GM21723 (cell line): ENCODE measurements around the gene SLC10A7.

Experiments used
- ATAC-seq: cut with Tn5 transposase; IDR thresholded peaks from one replicate; pipeline ENCODE4 v1.9.1; 2021; ENCODE audit warnings: mild to moderate bottlenecking, moderate library complexity; ENCODE audit not compliant: unreplicated experiment

Gene SLC10A7

DNA sequence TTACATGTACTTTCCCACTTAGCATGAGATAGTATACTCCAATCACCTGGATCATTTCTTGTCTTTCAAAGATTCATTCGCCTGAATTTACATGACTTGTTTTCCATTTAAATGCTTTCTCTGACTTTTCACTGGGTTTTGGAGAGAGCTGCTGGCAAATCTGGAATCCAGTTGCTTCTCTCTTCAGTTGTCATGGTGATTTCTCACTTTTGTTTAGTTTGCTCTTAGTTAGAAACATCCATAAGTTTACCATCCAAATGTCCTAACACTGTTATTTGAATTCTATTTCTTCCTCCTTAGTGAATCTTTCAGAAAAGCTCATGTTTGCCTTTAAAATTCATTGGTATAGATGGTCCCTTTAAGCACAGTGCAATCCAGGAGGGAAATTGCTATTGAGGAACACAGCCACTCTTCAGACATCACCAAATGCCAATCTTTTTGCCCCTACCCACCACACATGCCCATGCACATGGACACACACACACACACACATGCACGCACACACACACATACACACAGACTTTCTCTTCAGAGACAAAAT, 255.7 kb downstream of the SLC10A7 start:
- ATAC-seq, result no peak

DNA sequence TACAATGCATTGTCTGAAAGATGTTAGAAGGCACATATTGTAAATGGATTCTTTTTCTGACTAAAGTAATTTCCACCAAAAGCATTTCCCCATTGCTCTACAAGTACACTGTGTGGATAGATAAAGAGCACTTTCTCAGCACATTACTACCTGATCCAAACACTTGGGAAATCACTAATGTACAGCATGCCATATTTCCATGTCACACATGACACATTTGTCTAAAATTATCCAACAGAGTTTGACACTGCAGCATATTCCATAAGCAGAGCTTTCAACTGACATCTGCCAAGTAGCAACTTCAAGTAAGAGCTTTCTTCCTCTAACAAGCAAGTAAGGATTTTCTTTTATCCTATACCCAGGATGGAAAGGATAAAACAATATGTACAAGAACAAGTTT, 257.9 kb downstream of the SLC10A7 start:
- ATAC-seq, result no peak

DNA sequence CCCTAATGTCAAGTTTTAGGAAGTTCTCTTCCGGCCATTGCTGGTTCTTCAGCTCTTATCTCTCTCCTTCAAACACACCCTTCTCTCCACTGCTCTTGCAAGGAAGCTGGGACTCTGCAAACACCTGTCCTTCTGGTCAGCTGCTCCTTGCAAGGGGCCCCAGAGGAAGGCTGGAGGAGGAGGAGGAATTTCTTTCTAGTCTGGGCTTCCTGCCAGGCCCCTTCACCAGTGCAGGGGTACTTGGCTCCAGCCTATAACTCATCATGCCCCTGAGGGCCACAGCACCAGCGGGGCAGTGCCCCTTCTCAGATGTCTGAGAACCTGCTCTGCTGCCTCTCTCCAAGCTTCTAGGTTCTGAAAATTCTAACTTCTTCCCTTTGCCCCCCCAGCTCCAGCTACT, 260.7 kb downstream of the SLC10A7 start:
- ATAC-seq, result no peak

DNA sequence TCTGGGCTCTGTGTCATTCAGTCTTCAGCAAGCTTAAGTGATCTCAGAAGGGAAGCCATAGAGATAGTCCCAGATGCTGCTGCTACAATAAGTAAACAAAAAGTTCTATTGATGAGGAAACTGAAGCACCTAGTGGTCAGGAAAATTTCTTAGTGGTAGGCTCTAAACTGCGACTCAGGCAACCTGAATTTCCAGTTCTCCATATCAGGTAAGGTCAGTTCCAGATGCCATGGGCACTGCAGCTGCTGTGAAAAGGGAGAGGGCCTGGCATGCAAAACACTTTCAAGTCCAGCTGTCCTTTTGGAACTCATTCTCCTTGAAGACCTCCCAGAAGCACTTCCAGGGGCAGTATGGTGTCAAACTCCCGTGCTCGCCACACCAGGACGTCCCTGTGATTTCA, 261.2 kb downstream of the SLC10A7 start:
- ATAC-seq, result no peak

DNA sequence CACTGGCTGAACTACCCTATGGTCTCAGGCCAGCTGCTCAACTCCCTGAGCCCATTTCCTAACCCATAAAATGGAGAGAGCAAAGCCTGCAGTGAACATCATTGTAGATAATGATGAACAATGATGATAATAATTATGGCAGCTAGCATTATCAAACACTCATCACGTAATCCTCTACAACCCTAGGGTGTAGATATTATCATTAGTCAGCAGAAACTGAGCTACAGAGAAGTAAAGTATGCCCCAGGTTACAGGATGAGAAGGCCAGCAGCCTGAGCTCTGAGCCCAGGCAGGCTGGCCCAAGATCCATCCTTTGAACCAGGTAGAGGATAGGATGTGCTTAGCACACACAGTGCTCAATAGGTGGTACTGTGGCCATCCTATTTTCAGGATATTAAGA, 264.2 kb downstream of the SLC10A7 start:
- no peak for ATAC-seq

DNA sequence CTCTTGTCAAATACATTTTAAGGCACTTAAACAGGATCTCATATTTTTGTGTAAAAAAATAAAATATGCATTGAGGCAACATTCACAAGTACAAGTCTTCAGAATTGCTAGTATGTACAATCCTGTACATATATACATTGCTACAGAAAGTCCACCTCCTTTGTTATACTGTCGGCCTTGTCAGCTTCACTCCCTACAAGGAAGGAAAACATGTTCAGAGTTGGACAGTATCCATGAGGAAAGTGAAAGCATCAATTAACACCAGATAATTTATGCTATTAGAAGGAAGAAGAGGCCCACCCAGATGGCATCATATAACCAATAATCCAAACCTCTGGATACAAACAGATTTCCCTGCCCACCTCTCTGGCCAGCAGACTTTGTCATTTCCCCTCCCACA, 265.4 kb downstream of the SLC10A7 start:
- no peak for ATAC-seq

DNA sequence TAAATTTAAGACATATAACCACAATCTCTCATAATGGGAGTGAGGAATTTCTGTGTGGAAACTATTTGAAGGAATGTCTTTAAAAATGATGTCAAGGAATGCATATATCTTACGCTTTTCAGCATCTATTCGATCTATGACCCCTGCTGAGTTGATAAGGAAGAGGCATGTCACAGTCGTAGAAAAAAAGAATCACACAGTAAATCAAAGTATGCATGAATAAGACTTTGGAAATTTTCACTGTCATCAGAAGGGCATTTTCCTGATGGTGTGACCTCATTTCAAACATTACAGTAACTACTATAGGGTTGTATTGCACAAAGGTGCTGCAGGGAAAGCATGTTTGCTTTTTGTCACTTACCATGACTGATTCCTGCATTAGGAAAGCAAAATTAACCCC, 265.9 kb downstream of the SLC10A7 start:
- no peak for ATAC-seq

DNA sequence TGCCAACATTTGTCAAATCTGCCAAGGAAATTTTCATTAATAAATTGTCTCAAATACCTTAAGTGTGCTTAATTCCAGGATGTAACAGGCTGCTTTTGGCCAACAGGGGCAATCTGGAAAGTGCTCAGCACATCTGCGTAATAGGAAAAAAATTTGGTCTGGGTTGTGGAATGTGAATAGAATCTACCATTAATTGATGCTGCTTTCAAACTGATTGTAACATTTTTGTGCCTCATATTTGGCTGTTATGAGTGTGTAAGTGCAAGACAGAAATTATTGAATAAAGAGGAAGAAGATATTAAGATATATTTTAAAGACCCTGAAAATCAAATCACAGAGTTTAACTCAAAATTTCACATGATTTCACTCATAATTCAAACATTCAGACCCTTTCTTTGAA, 266.3 kb downstream of the SLC10A7 start:
- ATAC-seq, result no peak

DNA sequence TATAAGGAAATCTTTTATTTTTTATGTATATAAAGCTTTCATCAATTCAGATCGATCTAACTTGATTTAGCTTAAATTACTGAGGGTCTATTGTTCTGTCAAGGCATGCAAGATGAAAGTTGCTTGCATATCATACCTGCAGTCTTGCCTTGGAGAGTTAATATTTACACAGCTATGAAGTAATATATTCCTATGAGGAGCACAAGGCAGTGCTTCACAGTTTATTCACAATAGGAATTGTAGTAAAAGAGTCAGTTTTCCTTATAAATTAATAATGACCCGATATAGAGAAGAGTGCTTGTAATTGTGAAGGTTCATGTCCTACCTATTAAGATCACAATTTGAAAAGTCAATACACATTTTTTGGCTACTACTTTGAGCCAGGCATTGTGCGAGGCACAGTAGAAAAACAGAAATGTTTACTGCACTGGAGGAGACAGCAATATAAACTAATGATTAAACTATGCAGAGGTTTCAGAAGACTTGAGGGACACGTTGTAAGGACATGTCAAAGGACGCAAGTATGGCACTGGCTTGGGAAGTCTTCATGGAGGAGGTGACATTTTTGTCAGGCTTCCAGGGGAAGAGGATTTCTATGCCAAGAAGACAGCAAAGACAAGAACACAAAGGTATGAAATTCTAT, 268.6 kb downstream of the SLC10A7 start:
- ATAC-seq, result no peak

DNA sequence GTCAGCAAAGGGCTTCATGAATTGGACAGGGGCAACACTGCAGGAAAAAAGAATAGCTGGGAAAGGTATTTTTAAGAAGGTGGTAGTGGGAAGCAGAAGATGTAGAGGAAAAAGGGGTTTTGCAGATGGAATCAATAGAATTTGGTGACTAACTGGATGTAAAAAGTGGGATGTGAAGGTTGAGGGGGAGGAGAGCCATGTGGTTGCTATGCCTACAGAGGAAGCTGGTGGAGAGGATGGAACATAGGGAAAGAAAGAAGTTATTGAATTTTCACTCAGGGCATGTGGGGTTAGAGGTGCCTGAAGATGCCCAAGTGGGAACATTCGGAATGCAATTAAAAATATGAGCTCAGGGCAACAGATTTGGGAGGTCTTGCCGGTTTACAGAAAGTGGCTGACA, 274.4 kb downstream of the SLC10A7 start:
- no peak for ATAC-seq

DNA sequence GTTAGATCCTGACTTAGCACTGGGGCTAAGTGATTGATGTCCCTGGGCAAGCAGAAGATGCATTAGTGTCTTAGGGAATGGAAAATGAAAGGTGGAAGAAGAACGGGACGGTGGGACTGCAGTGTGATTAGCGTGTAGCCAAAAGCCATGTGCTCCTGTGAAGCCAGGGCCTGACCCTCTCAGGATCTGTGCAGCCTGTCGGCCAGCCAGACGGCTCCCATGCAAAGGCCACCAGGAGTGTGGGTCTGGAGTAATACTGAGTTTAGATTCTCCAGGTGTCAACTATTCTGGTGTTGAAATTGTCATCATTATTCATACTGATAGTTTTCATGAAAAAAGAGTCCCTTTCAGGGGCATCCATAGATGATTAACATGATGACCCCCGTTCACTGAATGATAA, 275.4 kb downstream of the SLC10A7 start:
- ATAC-seq, result no peak

DNA sequence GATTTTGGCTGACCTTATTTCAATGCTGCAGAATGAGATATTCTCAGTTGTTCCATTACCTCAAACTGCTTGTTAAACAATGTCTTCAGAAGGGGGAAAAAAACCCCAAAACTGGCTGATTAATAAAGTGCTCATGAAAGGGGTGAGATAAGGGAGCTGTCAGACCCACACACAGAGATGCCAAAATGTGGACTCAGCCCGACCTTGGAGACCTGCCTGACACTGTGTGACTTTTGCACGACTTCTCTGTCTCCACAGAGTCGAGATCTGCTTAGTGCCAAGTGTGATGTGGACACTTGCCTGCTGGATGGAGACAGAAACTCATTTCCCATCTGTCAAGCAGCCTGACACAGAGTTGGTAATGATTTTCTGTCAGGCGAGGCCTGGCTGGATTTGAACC, 275.9 kb downstream of the SLC10A7 start:
- no peak for ATAC-seq

DNA sequence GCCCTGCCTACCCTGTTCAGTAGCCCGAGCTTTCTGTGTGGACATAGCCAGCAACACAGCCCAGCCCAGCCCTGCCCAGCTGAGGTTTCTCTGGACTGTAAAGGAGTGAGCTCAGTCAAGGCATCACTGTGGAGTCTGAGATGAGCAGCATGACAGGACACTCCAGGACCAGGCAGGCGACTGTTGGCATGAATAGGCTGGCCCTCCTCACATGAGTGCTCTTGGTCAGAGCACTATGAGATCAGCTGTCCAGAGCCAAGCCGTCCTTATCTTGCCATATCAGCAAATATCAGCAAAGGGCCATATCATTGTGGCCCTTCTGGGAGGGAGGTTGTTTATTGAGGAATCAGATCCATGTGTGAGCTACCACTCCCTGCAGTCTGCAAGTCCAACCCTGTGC, 276.5 kb downstream of the SLC10A7 start:
- ATAC-seq, result no peak

DNA sequence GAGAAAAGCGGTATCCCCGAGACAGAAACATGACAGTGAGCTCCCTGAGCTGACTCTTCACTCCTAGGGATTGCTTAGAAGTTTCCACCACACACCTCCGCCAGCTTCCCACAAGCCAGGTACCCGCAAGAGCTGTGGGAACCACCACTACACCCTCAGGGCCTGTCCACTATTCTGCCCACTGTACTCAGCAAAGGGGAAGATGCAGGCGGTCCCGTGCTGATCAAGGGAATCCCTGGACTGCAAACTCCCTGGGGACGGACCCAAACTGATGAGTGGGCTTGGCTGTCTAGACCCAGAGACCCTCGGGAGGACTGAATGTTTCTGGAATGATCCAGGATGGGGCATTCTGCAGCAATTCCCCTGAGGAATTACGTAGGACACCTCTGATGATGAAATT, 277.2 kb downstream of the SLC10A7 start:
- ATAC-seq, result no peak

DNA sequence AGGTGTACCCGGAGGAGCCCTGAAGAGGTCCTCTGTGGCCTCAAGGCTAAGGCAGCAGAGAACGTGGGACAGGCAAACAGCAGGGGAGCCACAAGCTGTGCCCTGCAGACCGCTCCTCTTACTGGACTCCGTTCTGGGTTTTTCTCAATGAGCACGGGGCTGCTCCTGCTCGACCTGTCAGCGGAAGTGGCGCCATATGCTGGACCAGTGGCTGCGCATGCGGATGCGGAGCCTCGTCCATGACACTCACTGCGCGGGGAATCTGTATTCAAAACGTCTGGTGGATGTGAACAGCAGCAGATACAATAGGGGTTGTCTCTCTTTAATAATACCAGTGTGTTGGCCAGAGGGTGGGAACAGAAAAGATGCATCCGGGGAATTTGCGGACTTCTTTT, 277.9 kb downstream of the SLC10A7 start:
- ATAC-seq, result no peak

DNA sequence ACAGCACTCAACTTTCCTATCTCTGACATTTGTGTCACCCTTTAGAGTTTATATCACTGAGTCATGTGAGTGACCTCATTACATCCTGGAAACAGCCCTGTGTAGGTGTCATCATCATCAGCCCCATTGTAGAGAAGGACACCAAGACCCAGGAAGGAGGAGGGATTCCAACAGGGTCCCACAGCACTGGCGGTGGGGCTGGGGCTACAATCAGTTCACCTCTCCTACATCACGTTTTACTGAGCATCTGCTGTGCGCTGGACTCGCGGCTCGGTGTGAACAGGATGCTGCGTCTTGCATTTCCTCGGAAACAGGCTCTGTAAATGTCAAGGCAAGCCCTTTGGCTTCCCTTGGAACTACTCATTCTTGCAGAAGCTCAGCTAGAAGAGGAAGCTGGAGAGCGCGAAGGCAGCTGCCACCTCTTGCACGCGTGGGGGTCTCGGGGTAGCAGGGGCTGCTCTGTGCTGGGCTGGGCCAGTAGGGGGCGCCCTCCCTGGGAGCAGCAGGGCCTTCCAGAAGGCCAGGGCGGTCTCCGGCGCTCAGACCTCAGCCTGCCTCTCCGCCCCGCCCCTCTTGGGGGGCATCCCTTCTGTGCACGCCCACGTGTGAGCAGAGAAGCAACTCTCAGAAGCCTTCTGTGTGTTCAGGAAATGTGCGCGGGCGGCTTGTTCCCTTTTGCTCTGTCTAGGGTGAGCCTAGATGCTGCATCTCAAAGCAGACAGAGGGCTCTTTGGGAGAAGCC, 278.4 kb downstream of the SLC10A7 start:
- peak; percentile 71 for ATAC-seq

DNA sequence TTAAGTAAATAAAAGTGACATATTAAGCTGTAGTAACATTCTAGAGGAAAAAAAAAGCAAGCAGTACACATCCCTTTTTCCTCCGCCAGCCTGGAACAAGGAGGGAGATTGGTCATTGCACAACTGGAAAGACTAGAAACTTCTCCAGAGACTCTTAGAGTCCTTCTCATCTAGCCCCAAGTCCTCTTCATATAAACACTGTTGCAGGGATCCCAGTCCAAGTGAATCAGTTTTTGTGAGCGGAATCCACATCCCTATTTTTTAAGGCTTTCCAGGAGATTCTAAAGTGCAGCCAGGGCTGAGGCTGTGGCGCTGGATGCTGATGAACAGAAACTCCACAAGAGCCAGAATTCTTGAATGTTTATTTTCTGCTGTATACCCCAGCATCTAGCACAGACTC, 283.6 kb downstream of the SLC10A7 start:
- ATAC-seq, result no peak

DNA sequence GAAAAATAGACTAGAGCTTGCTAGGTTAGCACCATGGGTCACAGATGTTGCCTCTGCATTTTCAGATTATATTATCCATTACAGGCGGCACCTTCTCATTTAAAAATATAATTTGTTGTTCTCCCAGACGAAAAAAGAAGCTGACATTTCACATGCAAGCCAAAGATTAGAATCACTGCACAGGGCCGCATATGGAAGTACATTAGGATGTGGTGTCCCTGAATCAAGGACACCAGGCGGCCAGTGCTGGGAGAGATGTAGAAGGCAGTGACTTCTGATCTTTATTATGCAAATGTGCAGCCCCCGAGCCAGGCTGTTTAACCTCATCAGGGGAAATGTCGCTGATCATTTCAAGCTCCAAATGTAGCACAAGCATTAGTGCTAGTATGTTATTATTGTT, 284.6 kb downstream of the SLC10A7 start:
- ATAC-seq, result no peak

DNA sequence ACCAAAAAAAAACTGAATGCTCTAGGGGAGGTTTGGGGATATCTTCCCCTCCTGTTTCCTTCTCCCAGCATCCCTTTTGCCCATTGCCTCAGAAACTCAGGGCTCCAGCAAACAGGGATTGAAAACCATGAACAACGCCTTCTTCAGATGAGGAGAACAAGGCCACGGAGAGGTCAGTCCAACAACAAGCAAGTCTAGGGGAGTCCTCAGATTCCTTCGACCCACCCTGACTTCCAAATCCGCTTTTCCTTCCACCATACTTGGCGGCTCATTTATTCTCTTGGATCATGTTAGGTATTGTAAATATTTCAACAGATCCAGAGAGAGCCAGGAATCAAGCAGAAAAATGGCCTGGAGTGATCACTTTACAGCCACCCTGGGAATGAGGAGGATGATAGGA, 285.5 kb downstream of the SLC10A7 start:
- no peak for ATAC-seq

DNA sequence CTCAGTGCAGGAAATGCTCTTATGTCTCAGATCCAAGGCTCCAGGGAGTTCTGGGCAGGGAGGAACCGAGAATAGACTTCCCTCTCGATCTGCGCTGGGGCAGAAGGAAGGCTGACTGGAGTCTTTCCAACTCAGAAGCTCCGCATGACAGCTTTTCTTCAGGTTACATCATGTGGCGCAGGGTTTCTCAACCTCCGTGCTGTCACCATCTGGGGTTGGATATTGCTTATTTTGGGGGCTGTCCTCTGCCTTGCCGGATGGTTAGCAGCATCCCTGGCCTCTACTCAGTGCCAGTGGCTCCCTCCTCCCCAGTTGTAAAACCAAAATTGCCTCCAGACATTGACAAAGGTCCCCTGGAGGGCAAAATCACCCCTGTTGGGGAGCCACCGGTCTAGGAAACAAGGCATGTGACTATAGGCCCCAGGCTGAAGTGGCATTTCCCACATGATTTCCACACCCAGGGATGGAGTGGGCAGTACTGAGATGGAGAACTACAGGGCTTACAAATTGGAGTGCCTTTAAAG, 286.0 kb downstream of the SLC10A7 start:
- ATAC-seq, result no peak

DNA sequence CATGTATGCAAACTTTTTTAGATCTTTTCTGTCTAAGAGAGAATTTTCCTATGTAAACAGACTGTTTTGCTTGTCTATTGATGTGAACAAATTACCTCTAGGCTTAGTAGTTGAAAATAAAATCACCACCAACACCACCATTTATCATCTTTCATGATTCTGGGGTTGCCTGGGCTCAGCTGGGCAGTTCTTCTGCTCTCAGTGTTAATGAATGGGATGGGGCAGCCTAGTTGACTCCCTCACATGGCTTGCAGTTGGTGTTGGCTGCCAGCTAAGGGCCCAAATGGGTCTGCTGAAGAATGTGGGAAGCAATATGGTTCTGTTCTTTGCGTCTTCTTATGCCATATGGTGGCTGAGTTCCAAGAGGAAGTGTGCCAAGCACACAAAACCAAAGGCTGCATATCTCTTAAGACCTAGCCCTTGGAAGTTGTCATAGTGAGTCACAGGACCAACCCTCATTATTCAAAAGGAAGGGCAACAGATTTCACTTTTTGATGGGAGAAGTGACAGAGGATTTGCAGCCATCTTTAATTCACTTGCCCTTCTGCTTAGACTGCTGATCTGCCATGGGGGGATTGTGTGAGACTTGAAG, 289.5 kb downstream of the SLC10A7 start:
- no peak for ATAC-seq

DNA sequence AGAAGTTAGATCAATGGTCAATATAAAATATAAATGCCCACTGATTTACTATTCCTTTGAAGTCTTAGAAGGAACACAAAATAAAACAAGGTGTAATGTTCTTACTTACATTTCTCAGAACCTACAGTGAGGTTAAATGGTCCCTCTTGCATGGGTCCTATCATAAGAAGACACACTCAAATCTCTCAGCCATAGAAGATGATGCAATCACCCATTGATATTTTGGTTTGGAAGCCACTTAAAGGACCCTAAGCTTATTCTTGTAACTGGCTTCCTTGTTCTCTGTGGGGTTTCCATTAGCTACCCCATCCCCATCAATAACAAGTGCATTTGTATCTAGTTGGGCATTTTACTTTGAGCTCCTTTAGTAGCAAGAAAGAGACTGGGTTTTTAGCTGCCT, 292.3 kb downstream of the SLC10A7 start:
- no peak for ATAC-seq
